ENCODE results near the gene SARDH. TPM values are rescaled to one million over a fixed set of nuclear protein-coding genes. Genes with fewer than 3 reads are reported as not detected.

Gene SARDH
- total RNA-seq, 1 donor from 2014 or later = 0.63 TPM

DNA sequence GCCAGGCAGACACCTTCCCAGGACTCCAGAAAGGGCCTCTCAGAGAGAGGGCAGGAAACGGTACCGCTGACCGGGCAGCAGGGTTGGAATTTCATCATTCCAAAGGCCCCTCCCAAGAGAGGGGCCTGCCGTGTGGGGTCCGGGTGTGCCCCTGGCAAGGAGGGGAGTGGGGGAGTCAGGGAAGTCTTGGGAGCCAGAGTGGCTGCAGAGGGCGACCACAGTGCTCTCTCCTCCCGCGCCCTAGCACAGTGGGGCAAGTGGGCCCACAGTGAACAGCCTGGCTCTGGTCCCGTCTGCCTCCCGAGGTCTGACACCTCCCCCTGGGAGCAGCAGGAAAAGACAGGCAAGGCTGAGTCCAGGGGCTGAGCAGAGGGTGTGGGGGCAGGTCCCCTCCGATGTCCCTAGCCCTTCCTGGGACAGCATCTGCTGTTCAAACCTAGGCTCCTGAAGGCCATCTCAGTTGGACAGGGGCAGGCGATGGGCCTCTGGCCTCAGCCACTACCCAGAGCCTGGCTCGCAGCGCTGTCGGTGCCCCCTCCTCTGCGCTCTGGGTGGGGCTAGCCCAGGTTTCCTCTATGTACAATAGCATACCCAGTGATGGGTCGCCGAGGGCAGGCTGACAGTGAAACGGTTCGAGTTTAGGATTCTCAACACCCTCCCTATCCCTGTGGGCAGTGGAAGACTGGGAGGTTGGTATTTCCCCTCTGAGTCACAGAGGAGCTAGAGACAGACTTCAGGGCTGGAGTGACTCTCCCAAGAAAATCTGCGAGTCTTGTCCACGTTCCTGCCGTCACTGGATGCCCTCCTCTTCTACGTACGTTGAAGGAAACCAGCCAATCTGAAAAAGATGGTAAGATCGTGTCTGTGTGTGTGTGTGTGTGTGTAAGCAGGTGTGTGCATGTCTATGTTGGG, 25.4 kb upstream of the SARDH start:
- H3K9me3 ChIP-seq (replicated peaks) = peaks cover 38% of the 10 kb centered on the region
- DNase-seq = no peak
- no peak overlapping the region for H3K4me3 ChIP-seq
- H3K36me3 ChIP-seq = peaks cover 50% of the 10 kb centered on the region
- TF ChIP-seq, protein P1, sequence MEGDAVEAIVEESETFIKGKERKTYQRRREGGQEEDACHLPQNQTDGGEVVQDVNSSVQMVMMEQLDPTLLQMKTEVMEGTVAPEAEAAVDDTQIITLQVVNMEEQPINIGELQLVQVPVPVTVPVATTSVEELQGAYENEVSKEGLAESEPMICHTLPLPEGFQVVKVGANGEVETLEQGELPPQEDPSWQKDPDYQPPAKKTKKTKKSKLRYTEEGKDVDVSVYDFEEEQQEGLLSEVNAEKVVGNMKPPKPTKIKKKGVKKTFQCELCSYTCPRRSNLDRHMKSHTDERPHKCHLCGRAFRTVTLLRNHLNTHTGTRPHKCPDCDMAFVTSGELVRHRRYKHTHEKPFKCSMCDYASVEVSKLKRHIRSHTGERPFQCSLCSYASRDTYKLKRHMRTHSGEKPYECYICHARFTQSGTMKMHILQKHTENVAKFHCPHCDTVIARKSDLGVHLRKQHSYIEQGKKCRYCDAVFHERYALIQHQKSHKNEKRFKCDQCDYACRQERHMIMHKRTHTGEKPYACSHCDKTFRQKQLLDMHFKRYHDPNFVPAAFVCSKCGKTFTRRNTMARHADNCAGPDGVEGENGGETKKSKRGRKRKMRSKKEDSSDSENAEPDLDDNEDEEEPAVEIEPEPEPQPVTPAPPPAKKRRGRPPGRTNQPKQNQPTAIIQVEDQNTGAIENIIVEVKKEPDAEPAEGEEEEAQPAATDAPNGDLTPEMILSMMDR (IDR thresholded peaks at IDR 0.05; ENCODE audit: borderline replicate concordance) = no peak
- no peak overlapping the region for H3K27ac ChIP-seq (replicated peaks)
- H3K4me1 ChIP-seq = no peaks in the 10 kb centered on the region
- peaks cover 10% of the 10 kb centered on the region for H3K27me3 ChIP-seq (ENCODE audit: low read depth)
- intact Hi-C loops (cut with micrococcal nuclease) = no loop called here

DNA sequence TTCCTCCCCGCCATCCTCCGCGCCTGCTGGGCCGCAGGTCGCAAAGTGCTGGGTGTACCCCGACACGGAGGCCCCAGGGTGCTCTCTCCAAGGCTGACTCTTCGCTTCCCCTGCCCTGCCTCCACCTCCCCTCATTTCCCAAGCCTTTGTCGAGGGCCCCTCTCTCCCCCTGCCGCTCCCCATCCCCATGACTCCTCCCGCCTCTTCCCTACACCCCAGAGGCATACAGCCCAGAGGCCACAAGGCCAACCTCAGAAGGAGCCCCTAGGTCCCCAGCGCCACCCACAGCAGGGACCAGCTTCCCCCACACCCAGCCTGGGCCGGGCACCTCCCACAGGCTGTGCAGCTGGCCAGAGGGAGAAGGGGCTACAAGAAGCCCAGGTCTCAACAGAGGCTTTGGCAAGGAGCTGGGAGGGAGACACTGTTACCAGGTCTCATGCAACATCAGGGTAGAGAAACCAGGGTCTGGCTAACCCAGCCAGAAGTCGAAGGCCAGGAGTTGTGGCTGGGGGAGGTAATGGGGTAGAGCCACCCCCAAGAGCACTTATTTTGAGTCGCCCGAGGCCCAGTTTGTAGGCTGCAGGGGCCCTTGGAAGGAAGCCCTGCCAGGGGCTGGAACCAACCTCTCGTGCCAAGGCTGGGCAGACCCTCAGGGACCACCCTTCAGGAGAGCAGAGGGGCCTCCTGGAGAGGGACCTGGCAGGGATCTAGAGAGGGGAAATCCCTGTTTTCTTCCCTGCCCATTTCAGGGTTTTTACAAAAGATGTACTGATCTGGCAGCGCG, 24.5 kb upstream of the SARDH start:
- no peak overlapping the region for H3K4me3 ChIP-seq
- no peak for DNase-seq
- peaks cover 42% of the 10 kb centered on the region for H3K36me3 ChIP-seq
- H3K27ac ChIP-seq (replicated peaks) = no peak overlapping the region
- intact Hi-C loops (cut with micrococcal nuclease) = no loop called here
- peaks cover 33% of the 10 kb centered on the region for H3K9me3 ChIP-seq (replicated peaks)
- H3K4me1 ChIP-seq = no peaks in the 10 kb centered on the region
- H3K27me3 ChIP-seq (ENCODE audit: low read depth) = peaks cover 13% of the 10 kb centered on the region
- TF ChIP-seq, protein P1 (IDR thresholded peaks at IDR 0.05; ENCODE audit: borderline replicate concordance) = no peak

DNA sequence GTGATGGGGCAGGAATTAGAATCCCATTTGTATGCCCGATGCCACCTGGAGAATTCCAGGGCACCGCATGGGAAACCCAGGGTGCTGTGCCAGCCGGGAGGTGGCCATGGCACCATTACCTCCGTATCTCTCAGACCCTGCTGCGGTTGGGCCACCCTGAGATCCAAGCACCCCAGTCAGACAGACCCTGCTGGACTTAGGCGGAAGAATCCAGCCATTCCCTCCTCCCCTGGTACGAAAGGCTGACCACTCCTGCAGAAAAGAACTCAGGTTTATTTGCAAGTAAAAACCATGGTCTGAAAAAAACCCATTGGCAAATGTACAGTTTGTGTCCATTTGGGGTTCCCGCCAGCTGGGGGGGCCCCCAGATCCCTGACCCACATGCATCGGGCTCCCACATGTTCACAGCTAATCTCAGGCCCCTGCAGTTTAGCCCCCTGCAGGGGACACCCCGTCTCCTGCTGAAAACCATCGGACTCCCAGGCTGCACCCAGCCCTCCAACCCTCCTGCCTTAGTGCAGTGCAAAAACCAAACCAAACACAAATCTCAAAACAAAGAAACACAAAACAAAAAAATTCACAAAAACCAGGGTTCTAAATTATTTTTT, 23.6 kb upstream of the SARDH start:
- intact Hi-C loops (cut with micrococcal nuclease) = no loop called here
- Histone ChIP-seq H3K27me3 (ENCODE audit: low read depth) (peaks cover 16% of the 10 kb centered on the region), H3K27ac (replicated peaks) (no peak overlapping the region), H3K36me3 (peaks cover 33% of the 10 kb centered on the region), H3K9me3 (replicated peaks) (peaks cover 24% of the 10 kb centered on the region), H3K4me3 (no peak overlapping the region), H3K4me1 (no peaks in the 10 kb centered on the region)
- no peak for DNase-seq
- TF ChIP-seq, protein P1 (IDR thresholded peaks at IDR 0.05; ENCODE audit: borderline replicate concordance) = no peak

DNA sequence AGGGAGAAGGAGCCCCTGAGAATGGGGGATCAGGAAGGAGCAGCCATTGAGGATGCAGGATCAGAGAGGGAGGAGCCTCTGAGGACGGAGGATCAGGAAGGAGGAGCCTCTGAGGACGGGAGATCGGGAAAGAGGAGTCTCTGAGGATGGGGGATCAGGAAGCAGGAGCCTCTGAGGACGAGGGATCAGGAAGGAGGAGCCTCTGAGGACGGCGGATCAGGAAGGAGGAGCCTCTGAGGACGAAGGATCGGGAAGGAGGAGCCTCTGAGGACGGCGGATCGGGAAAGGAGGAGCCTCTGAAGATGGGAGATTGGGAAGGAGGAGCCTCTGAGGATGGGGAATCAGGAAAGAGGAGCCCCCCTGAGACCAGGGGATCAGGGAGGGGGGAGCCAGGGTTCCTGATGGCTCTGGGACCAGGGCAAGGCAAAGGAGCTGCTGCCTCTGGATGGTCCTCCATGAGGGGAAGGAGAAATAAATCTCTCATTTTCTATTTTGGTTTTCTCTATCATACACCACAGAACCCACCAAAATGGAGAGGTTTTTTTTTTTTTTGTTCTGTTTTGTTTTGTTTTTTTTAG, 22.6 kb upstream of the SARDH start:
- H3K9me3 ChIP-seq (replicated peaks) = peaks cover 15% of the 10 kb centered on the region
- TF ChIP-seq, protein P1 (IDR thresholded peaks at IDR 0.05; ENCODE audit: borderline replicate concordance) = no peak
- no peak for DNase-seq
- no peaks in the 10 kb centered on the region for H3K4me1 ChIP-seq
- no peak overlapping the region for H3K4me3 ChIP-seq
- no peak overlapping the region for H3K27ac ChIP-seq (replicated peaks)
- H3K36me3 ChIP-seq = peaks cover 25% of the 10 kb centered on the region
- peaks cover 25% of the 10 kb centered on the region for H3K27me3 ChIP-seq (ENCODE audit: low read depth)
- intact Hi-C loops (cut with micrococcal nuclease) = no loop called here

DNA sequence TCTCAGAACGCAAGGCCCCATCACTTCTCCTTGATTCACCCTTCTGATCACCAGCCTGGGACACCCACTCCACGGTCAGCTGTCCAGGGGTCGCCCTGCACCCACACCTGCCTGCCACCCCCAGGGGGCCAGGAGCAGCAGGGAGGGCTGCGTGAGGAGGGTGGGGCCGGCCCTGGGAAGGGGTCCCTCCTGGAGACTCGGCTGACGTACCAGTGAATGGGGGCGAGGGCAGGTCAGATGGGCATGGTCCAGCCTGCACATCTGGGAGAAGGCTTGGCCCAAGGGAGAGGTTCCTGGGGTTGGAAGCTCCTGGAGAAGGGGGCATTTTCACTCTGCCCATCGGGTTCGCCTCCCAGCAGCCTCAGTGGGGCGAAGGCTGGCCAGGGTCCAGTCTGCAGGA, 21.8 kb upstream of the SARDH start:
- Histone ChIP-seq H3K4me1 (no peaks in the 10 kb centered on the region), H3K36me3 (peaks cover 16% of the 10 kb centered on the region), H3K4me3 (no peak overlapping the region), H3K9me3 (replicated peaks) (peaks cover 9% of the 10 kb centered on the region), H3K27ac (replicated peaks) (no peak overlapping the region), H3K27me3 (ENCODE audit: low read depth) (peaks cover 29% of the 10 kb centered on the region)
- no peak for DNase-seq
- TF ChIP-seq, protein P1 (IDR thresholded peaks at IDR 0.05; ENCODE audit: borderline replicate concordance) = no peak
- intact Hi-C loops (cut with micrococcal nuclease) = no loop called here
